GM15510 (cell line): ENCODE measurements around the gene BAHCC1.

Experiments
- POLR2A ChIP-seq: IDR thresholded peaks from 3 replicates; pipeline ENCODE4 v1.6.1; 2011; ENCODE audit warnings: borderline replicate concordance; ENCODE audit not compliant: insufficient read length; ENCODE audit errors: extremely low read depth

Gene BAHCC1

GRCh38 chr17:81418710-81419318, 23.6 kb downstream of the BAHCC1 start:
- no peak for TF ChIP-seq POLR2A

DNA sequence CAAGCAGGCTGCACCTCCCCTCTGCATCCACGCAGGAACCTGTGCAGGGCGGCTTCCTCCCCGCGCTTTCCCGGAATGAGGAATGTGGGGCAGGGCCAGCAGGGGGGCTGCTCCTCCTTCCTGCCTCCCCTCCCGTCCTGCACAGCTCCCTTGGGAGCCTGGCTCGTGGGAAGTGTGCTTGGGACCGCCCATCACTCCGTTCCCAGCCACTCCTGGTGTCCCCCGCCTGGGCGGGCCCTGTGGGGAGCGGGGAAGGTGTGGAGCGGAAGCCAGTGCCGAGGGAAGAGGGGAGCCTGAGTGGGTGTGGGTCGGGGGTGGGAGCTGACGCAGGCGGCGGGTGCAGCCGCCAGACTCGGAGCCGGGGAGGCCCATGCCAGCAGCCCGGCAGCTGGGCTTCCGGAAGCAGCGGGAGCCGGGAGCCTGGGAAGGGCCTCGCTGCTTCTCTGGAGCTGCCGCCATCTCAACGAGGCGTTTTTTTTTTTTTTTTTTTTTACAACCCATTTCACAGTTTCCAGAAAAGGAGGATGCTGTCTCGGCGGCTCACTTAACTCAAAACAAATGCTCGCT, 24.1 kb downstream of the BAHCC1 start:
- no peak for TF ChIP-seq POLR2A

- no peak for TF ChIP-seq POLR2A
Observed at GRCh38 chr17:81419886-81420768, 24.9 kb downstream of the BAHCC1 start.

- no peak for TF ChIP-seq POLR2A
Observed at GRCh38 chr17:81420769-81421462, 25.7 kb downstream of the BAHCC1 start.

- TF ChIP-seq POLR2A: no peak
Observed at GRCh38 chr17:81422776-81423697, 27.8 kb downstream of the BAHCC1 start.

GRCh38 chr17:81423698-81424071, 28.4 kb downstream of the BAHCC1 start:
- TF ChIP-seq POLR2A: no peak

- TF ChIP-seq POLR2A: no peak
Observed at GRCh38 chr17:81424151-81425017, 29.1 kb downstream of the BAHCC1 start.

DNA sequence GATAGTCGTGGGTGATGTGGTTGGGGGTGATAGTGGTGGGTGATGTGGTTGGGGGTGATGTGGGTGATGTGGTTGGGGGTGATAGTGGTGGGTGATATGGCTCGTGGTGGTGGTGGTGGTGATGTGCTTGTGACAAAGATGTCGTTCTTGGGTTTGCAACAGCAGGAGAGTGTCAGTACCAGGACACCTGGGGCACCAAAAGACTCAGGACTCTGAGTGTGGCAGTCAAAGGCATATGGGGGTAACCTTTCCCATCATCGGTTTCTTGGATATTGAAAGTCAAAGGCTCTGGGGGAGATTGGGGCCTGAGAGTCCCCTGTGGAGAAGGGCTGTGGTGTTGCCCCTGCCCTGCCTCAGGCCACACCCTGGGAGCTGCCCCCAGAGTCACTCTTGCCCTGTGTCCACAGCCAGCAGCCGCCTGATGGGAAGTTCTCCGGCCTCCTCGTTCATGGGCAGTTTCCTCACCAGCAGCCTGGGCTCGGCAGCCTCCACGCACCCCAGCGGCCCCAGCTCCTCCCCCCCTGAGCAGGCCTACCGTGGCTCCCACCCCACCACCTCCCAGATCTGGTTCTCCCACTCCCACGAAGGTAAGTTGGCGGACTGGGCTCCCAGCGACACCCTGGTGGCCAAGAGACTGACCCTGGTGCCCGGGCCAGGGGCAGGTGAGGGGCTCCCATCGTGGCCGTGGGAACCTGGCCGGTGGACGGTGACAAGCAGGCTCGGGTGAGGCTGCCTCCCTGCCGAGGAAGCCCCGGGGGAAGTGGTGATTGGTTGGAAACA, 31.3 kb downstream of the BAHCC1 start:
- no peak for TF ChIP-seq POLR2A

- no peak for TF ChIP-seq POLR2A
Observed at GRCh38 chr17:81427173-81428120, 32.2 kb downstream of the BAHCC1 start.

DNA sequence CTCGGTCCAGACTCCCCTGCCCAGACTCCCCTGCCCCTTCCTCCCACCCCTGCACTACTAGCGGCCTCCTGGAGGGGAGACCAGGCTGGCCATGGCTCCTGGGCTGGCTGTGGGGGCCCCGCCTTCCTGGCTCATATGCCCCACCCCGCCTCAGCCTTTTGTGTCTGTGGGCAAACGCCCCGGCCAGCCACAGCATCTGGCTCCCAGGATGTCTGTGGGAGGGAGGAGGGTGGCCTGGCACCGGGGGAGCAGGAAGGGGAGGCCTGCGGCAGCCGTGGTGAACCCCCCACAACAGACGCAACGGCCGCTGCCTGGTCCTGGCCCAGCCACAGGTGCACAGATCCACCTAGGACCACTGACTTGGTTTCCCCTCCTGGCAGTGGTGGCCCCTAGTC, 32.9 kb downstream of the BAHCC1 start:
- TF ChIP-seq POLR2A: no peak

- no peak for TF ChIP-seq POLR2A
Observed at GRCh38 chr17:81428516-81428915, 33.3 kb downstream of the BAHCC1 start.

DNA sequence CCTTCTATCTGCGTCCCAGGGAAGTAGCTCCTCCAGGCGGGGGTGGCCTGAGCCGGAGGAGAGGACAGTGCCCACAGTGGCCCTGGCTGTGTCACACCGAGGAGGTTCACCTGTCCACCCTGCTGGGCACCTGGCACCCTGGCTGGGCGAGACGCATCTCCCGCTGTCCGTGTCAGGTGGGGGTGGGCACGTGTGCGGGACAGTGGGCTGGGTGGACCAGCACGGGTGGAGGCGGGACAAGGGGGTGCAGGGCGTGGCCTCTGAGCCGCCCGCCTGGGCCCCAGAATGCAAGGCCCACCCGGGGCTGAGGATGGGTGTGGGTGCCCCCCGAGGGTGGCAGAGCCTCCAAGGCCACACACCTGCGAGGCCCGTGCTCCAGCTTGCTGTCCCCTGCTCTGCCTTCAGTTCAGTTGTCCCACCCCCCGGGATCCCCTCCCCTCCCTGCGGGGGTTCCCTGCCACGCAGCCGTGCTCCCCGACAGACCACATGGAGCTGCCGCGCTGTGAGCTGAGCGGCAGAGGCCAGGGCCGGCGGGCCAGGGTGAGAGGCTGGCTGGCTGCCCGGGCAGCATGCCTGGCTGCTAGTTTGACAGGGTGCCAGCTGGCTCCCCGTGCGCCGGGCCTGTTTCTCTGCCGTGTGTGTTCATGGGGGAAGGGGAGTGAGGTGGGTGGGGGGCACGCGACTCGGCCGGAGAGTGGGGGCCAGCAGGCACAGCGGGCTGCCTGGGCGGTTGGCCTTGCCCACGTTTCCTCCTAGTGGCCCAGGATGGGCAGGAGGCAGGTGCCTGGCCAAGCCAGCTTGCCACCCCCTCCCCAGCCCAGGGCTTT, 33.9 kb downstream of the BAHCC1 start:
- TF ChIP-seq POLR2A: no peak
